Smooth muscle cell (in vitro differentiated cells): Measurements from ENCODE around the gene WNT7A. TPM values are rescaled to one million over a fixed set of nuclear protein-coding genes. Genes with fewer than 3 reads are reported as not detected.

Experiments
- DNase-seq: peaks from one replicate; lab custom pipeline; 2025; ENCODE audit not compliant: unreplicated experiment; lab: John Stamatoyannopoulos, UW
- H2AFZ ChIP-seq: fragments of 200-600 bp; sonication (generic); 2 replicates; pipeline ENCODE4 v1.6.0; 2016; ENCODE audit warnings: antibody characterized with exemption, low read depth, mild to moderate bottlenecking
- H3F3A ChIP-seq: fragments of 200-600 bp; sonication (generic); 2 replicates; pipeline ENCODE4 v1.6.0; 2017; ENCODE audit warnings: antibody characterized with exemption, low read depth
- H3K27ac ChIP-seq: fragments of 200-600 bp; sonication (generic); 2 replicates; pipeline ENCODE4 v1.5.1; 2016; ENCODE audit warnings: low read depth, mild to moderate bottlenecking
- H3K27me3 ChIP-seq: fragments of 200-600 bp; sonication (generic); 2 replicates; pipeline ENCODE4 v1.6.1; 2016; ENCODE audit warnings: low read depth, mild to moderate bottlenecking
- H3K36me3 ChIP-seq: fragments of 200-600 bp; sonication (generic); 2 replicates; pipeline ENCODE4 v1.5.1; 2016; ENCODE audit warnings: low read depth
- H3K4me1 ChIP-seq: fragments of 200-600 bp; sonication (generic); 2 replicates; pipeline ENCODE4 v1.5.1; 2016; ENCODE audit warnings: low read depth
- H3K4me2 ChIP-seq: fragments of 200-600 bp; sonication (generic); 2 replicates; pipeline ENCODE4 v1.6.0; 2016; ENCODE audit warnings: mild to moderate bottlenecking
- H3K4me3 ChIP-seq: fragments of 200-600 bp; sonication (generic); 2 replicates; pipeline ENCODE4 v1.5.1; 2016; ENCODE audit warnings: mild to moderate bottlenecking
- H3K79me2 ChIP-seq: fragments of 200-600 bp; sonication (generic); 2 replicates; pipeline ENCODE4 v1.6.0; 2016; ENCODE audit warnings: low read depth, mild to moderate bottlenecking
- H3K9ac ChIP-seq: fragments of 200-600 bp; sonication (generic); 2 replicates; pipeline ENCODE4 v1.6.0; 2016; ENCODE audit warnings: low read depth
- H3K9me3 ChIP-seq: fragments of 200-600 bp; sonication (generic); replicated peaks from 2 replicates; pipeline ENCODE4 v1.5.1; 2016; ENCODE audit warnings: low read depth
- H4K20me1 ChIP-seq: fragments of 200-600 bp; sonication (generic); 2 replicates; pipeline ENCODE4 v1.6.0; 2016; ENCODE audit warnings: low read depth
- CTCF ChIP-seq: fragments of 200-600 bp; sonication (generic); IDR thresholded peaks from 2 replicates; pipeline ENCODE4 v1.5.1; 2017; ENCODE audit warnings: borderline replicate concordance, mild to moderate bottlenecking, antibody characterized with exemption; ENCODE audit not compliant: insufficient read depth, poor library complexity, severe bottlenecking
- WGBS: methylation state at CpG from one replicate; pipeline ENCODE4 v1.1.7; 2016; ENCODE audit warnings: low lambda C conversion rate; 5-methylcytosine and 5-hydroxymethylcytosine counted together
- polyA plus RNA-seq: library from polyadenylated mRNA; unstranded; fragments of >200 nt; fragmentation: Nextera tagmentation; extraction: Ambion mirVana; gene quantifications from 2 replicates; pipeline ENCODE4 v1.2.1, GENCODE V29; 2016
- total RNA-seq: library from RNA; depleted of rRNA; stranded (reverse); fragments of >200 nt; gene quantifications from 2 replicates; pipeline ENCODE4 v1.2.3, GENCODE V29; 2014

WNT7A gene
- total and polyA plus RNA-seq, 2 experiments from 2014 or later, result 0.18 to 0.24 TPM

- H3K36me3 ChIP-seq, result no peaks in the 10 kb centered on the region
- no peak overlapping the region for H2AFZ ChIP-seq
- no peak overlapping the region for H3K9ac ChIP-seq
- H3K4me1 ChIP-seq, result peaks cover 10% of the 10 kb centered on the region
- no peaks in the 10 kb centered on the region for H3K79me2 ChIP-seq
- peak overlapping the region; percentile 83 for H3K4me2 ChIP-seq
- no peak for TF ChIP-seq CTCF
- WGBS, result 2% methylated on average over 59 of the region's 64 CpGs
- peak overlapping the region; percentile 38 for H3K4me3 ChIP-seq
- no peaks in the 10 kb centered on the region for H3F3A ChIP-seq
- DNase-seq, result no peak
- no peak overlapping the region for H3K27ac ChIP-seq
- H3K9me3 ChIP-seq, result no peaks in the 10 kb centered on the region
- peaks cover 99% of the 10 kb centered on the region for H3K27me3 ChIP-seq
- H4K20me1 ChIP-seq, result no peaks in the 10 kb centered on the region
Measured at GRCh38 chr3:13879102-13879945, 547 bp downstream of the WNT7A start.

GRCh38 chr3:13878281-13879101 lies 1.4 kb downstream of the WNT7A start:
- no peak overlapping the region for H2AFZ ChIP-seq
- DNase-seq, result no peak
- 3% methylated on average over 52 of the region's 66 CpGs for WGBS

GRCh38 chr3:13877911-13878280 lies 2.0 kb downstream of the WNT7A start:
- WGBS, result 42% methylated on average over 7 of the region's 25 CpGs
- Histone ChIP-seq H2AFZ (no peak overlapping the region), H3F3A (no peaks in the 10 kb centered on the region), H3K4me3 (peak overlapping the region; percentile 38), H3K27me3 (peaks cover 94% of the 10 kb centered on the region), H3K36me3 (no peaks in the 10 kb centered on the region), H3K4me2 (peak overlapping the region; percentile 83), H3K9ac (no peak overlapping the region), H3K9me3 (no peaks in the 10 kb centered on the region), H3K79me2 (no peaks in the 10 kb centered on the region), H3K27ac (no peak overlapping the region), H3K4me1 (peaks cover 10% of the 10 kb centered on the region), H4K20me1 (no peaks in the 10 kb centered on the region)
- TF ChIP-seq CTCF, result no peak
- no peak for DNase-seq

More at GRCh38 chr3:13878281-13879101, 1.4 kb downstream of the WNT7A start:
- Histone ChIP-seq H3K36me3 (no peaks in the 10 kb centered on the region), H3K27ac (no peak overlapping the region), H4K20me1 (no peaks in the 10 kb centered on the region), H3K4me1 (peaks cover 10% of the 10 kb centered on the region), H3K27me3 (peaks cover 94% of the 10 kb centered on the region), H3K4me2 (peak overlapping the region; percentile 83), H3K79me2 (no peaks in the 10 kb centered on the region), H3K9me3 (no peaks in the 10 kb centered on the region), H3F3A (no peaks in the 10 kb centered on the region), H3K9ac (no peak overlapping the region), H3K4me3 (peak overlapping the region; percentile 38)
- TF ChIP-seq CTCF, result no peak
